Gastrocnemius medialis (tissue), 4 donors: ENCODE results near the gene TRPV6.

Experiments
- CTCF ChIP-seq, 5 experiments: fragments of 450-650 bp in 3 of 5; fragments of 200-600 bp in 2 of 5; sonication (generic) in 2 of 5; IDR thresholded peaks in 4 of 5; conservative IDR thresholded peaks in 1 of 5; 1 replicate in 4 of 5; 2 replicates in 1 of 5; pipeline ENCODE4 v1.5.1; 2016 to 2019; ENCODE audit warnings: antibody characterized with exemption in 5 of 5, mild to moderate bottlenecking in 3 of 5, moderate library complexity in 3 of 5
- POLR2A ChIP-seq, 2 donors: fragments of 450-650 bp; IDR thresholded peaks; one replicate each; pipeline ENCODE4 v1.6.1; 2017; ENCODE audit warnings: antibody characterized with exemption in 2 of 2, mild to moderate bottlenecking in 2 of 2, moderate library complexity in 2 of 2

- TF ChIP-seq CTCF (IDR thresholded peaks at IDR 0.05 in 4 of 5, conservative IDR thresholded peaks at IDR 0.05 in 1 of 5) (no peak), POLR2A (IDR thresholded peaks at IDR 0.05) (no peak)
These were observed 10.1 kb downstream of the TRPV6 start for GRCh38 chr7:142875456-142875855.
